ENCODE results near the gene UFSP2.
"Not testable (repeated sequence)": the region's sequence is repeated elsewhere in the genome, so short reads cannot be mapped to it uniquely, and the experiment has no call there.

UFSP2 gene

GRCh38 chr4:185392156-185392555 lies 33.6 kb downstream of the UFSP2 start:
- DNase-seq (ENCODE audit: low read depth), result no peak
- H3K4me3 ChIP-seq (ENCODE audit: low read depth, low read length), result no peak overlapping the region

- no peak for DNase-seq (ENCODE audit: low read depth)
- H3K4me3 ChIP-seq (ENCODE audit: low read depth, low read length), result no peak overlapping the region
These were observed 34.8 kb downstream of the UFSP2 start for GRCh38 chr4:185390941-185391340.

GRCh38 chr4:185387957-185388356 lies 37.8 kb downstream of the UFSP2 start:
- H3K4me3 ChIP-seq (ENCODE audit: low read depth, low read length), result no peak overlapping the region
- no peak for DNase-seq (ENCODE audit: low read depth)

GRCh38 chr4:185384930-185385331 lies 40.8 kb downstream of the UFSP2 start:
- H3K4me3 ChIP-seq (ENCODE audit: low read depth, low read length), result no peak overlapping the region
- DNase-seq (ENCODE audit: low read depth), result no peak

GRCh38 chr4:185384061-185384460 lies 41.7 kb downstream of the UFSP2 start:
- no peak overlapping the region for H3K4me3 ChIP-seq (ENCODE audit: low read depth, low read length)
- no peak for DNase-seq (ENCODE audit: low read depth)

- DNase-seq (ENCODE audit: low read depth), result no peak
These were observed 42.3 kb downstream of the UFSP2 start for GRCh38 chr4:185383451-185383850.

GRCh38 chr4:185382754-185383153 lies 43.0 kb downstream of the UFSP2 start:
- no peak overlapping the region for H3K4me3 ChIP-seq (ENCODE audit: low read depth, low read length)
- DNase-seq (ENCODE audit: low read depth), result no peak

More at GRCh38 chr4:185383451-185383850, 42.3 kb downstream of the UFSP2 start:
- no peak overlapping the region for H3K4me3 ChIP-seq (ENCODE audit: low read depth, low read length)

- no peak for DNase-seq (ENCODE audit: low read depth)
- H3K4me3 ChIP-seq (ENCODE audit: low read depth, low read length), result no peak overlapping the region
These were observed 44.2 kb downstream of the UFSP2 start for GRCh38 chr4:185381288-185382196.

GRCh38 chr4:185380320-185380719 lies 45.4 kb downstream of the UFSP2 start:
- no peak overlapping the region for H3K4me3 ChIP-seq (ENCODE audit: low read depth, low read length)
- DNase-seq (ENCODE audit: low read depth), result no peak

- H3K4me3 ChIP-seq (ENCODE audit: low read depth, low read length), result no peak overlapping the region
- DNase-seq (ENCODE audit: low read depth), result no peak
These were observed 46.2 kb downstream of the UFSP2 start for GRCh38 chr4:185379326-185380295.

- H3K4me3 ChIP-seq (ENCODE audit: low read depth, low read length), result no peak overlapping the region
- no peak for DNase-seq (ENCODE audit: low read depth)
These were observed 47.5 kb downstream of the UFSP2 start for GRCh38 chr4:185378264-185378663.

GRCh38 chr4:185374573-185374972 lies 51.2 kb downstream of the UFSP2 start:
- DNase-seq (ENCODE audit: low read depth), result no peak
- H3K4me3 ChIP-seq (ENCODE audit: low read depth, low read length), result no peak overlapping the region

- DNase-seq (ENCODE audit: low read depth), result no peak
These were observed 51.7 kb downstream of the UFSP2 start for GRCh38 chr4:185374027-185374426.

GRCh38 chr4:185371702-185372101 lies 54.1 kb downstream of the UFSP2 start:
- DNase-seq (ENCODE audit: low read depth), result no peak
- no peak overlapping the region for H3K4me3 ChIP-seq (ENCODE audit: low read depth, low read length)

More at GRCh38 chr4:185374027-185374426, 51.7 kb downstream of the UFSP2 start:
- H3K4me3 ChIP-seq (ENCODE audit: low read depth, low read length), result no peak overlapping the region

GRCh38 chr4:185370268-185370949 lies 55.4 kb downstream of the UFSP2 start:
- no peak overlapping the region for H3K4me3 ChIP-seq (ENCODE audit: low read depth, low read length)
- no peak for DNase-seq (ENCODE audit: low read depth)

- no peak overlapping the region for H3K4me3 ChIP-seq (ENCODE audit: low read depth, low read length)
- DNase-seq (ENCODE audit: low read depth), result no peak
These were observed 56.0 kb downstream of the UFSP2 start for GRCh38 chr4:185369731-185370130.

GRCh38 chr4:185364886-185365285 lies 60.9 kb downstream of the UFSP2 start:
- H3K4me3 ChIP-seq (ENCODE audit: low read depth, low read length), result no peak overlapping the region
- DNase-seq (ENCODE audit: low read depth), result no peak

GRCh38 chr4:185363251-185363650 lies 62.5 kb downstream of the UFSP2 start:
- H3K4me3 ChIP-seq (ENCODE audit: low read depth, low read length), result no peak overlapping the region
- no peak for DNase-seq (ENCODE audit: low read depth)

- not testable (repeated sequence) for DNase-seq (ENCODE audit: low read depth); H3K4me3 ChIP-seq (ENCODE audit: low read depth, low read length)
These were observed 63.2 kb downstream of the UFSP2 start for GRCh38 chr4:185362570-185362969.

- H3K4me3 ChIP-seq (ENCODE audit: low read depth, low read length), result no peak overlapping the region
- DNase-seq (ENCODE audit: low read depth), result no peak
These were observed 63.9 kb downstream of the UFSP2 start for GRCh38 chr4:185361872-185362271.
